Mucosa of rectum (tissue), 2 donors: Measurements from ENCODE around the gene NDUFAF7.
"Not testable (repeated sequence)": the region's sequence is repeated elsewhere in the genome, so short reads cannot be mapped to it uniquely, and the experiment has no call there.

ENCODE experiments used
- H3K27ac ChIP-seq, 2 donors: one replicate each; pipeline ENCODE4 v1.7.0; 2013; ENCODE audit warnings: inconsistent platforms in 2 of 2, low read depth in 2 of 2, low read length in 2 of 2
- H3K27me3 ChIP-seq, 2 donors: one replicate each; pipeline ENCODE4 v1.7.0; 2013; ENCODE audit warnings: low read length in 2 of 2; ENCODE audit not compliant: control insufficient read depth in 2 of 2, insufficient read depth in 2 of 2
- H3K36me3 ChIP-seq, 2 donors: one replicate each; pipeline ENCODE4 v1.7.0; 2013; ENCODE audit warnings: low read length in 2 of 2; ENCODE audit not compliant: control insufficient read depth in 2 of 2, insufficient read depth in 2 of 2
- H3K4me1 ChIP-seq, 2 donors: one replicate each; pipeline ENCODE4 v1.7.0; 2013; ENCODE audit warnings: low read length in 2 of 2, mild to moderate bottlenecking in 1 of 2; ENCODE audit not compliant: control insufficient read depth in 2 of 2, insufficient read depth in 2 of 2
- H3K4me3 ChIP-seq, 2 donors: one replicate each; pipeline ENCODE4 v1.7.0; 2013; ENCODE audit warnings: low read length in 2 of 2
- H3K9ac ChIP-seq, 2 donors: one replicate each; pipeline ENCODE4 v1.7.0; 2013; ENCODE audit warnings: low read length in 2 of 2, low read depth in 1 of 2, mild to moderate bottlenecking in 1 of 2
- H3K9me3 ChIP-seq, 2 donors: one replicate each; pipeline ENCODE4 v1.7.0; 2013; ENCODE audit warnings: low read length in 2 of 2; ENCODE audit not compliant: control insufficient read depth in 2 of 2
- donor health status: healthy.
- donor health status: Normal muscosa, but diverticular disease.

NDUFAF7 gene

DNA sequence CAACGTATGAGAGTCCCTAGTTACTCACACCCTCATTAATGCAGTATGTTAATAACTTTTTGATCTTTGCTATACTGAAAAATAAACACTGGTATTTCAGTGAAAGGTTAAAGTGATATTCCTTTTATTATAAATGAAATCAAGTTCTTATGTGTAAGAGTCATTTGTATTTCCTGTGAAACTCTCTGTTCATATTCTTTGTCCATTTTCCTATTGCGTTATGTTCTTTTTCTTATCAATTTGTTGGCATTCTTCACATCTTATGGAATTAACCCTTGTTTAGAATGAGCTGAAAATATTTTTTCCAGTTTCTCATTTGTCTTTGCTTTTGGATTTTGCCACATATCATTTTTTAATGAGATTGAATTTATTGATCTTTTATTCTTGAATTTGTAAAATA is 44.8 kb downstream of the NDUFAF7 start:
- no peak overlapping the region for H3K27ac ChIP-seq
- H3K9ac ChIP-seq, result no peak overlapping the region
- no peaks in the 10 kb centered on the region for H3K27me3 ChIP-seq
- H3K36me3 ChIP-seq, result peaks cover 33 to 41% of the 10 kb centered on the region in 2 donors
- no peaks in the 10 kb centered on the region for H3K4me1 ChIP-seq
- no peaks in the 10 kb centered on the region for H3K9me3 ChIP-seq
- no peak overlapping the region for H3K4me3 ChIP-seq

DNA sequence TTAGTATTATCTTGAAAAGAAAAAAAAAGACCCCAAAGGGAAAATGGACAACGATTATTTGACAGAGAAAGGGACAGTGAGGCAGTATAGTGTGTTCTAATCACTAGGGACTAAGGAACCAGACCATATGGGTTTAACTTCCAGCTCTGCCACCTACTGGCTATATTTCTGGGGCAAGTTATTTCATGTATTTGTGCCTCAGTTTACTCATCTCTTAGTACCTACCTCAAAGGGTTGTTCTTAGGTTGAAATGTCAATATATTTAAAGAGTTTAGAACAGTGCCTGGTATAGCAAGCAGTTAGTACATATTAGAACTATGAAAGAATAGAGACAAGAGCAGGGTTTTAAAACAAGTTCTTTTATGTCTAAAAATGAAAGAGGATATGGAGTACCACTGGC is 50.5 kb downstream of the NDUFAF7 start:
- Histone ChIP-seq H3K9ac (no peak overlapping the region), H3K27me3 (no peaks in the 10 kb centered on the region), H3K4me3 (no peak overlapping the region), H3K36me3 (peaks cover 20% of the 10 kb centered on the region in 2 donors), H3K27ac (no peak overlapping the region), H3K4me1 (no peaks in the 10 kb centered on the region), H3K9me3 (no peaks in the 10 kb centered on the region)

GRCh38 chr2:37282746-37283145 is 51.3 kb downstream of the NDUFAF7 start:
- Histone ChIP-seq H3K4me1 (no peaks in the 10 kb centered on the region), H3K4me3 (no peak overlapping the region), H3K27me3 (no peaks in the 10 kb centered on the region), H3K36me3 (peaks cover 20% of the 10 kb centered on the region in 2 donors), H3K27ac (no peak overlapping the region), H3K9ac (no peak overlapping the region), H3K9me3 (no peaks in the 10 kb centered on the region)

- no peak overlapping the region for H3K9ac ChIP-seq
- no peak overlapping the region for H3K27ac ChIP-seq
- H3K36me3 ChIP-seq, result peaks cover 20% of the 10 kb centered on the region in 2 donors
- no peak overlapping the region for H3K4me3 ChIP-seq
- H3K27me3 ChIP-seq, result no peaks in the 10 kb centered on the region
- H3K9me3 ChIP-seq, result no peaks in the 10 kb centered on the region
- H3K4me1 ChIP-seq, result no peaks in the 10 kb centered on the region
These were observed 51.7 kb downstream of the NDUFAF7 start for GRCh38 chr2:37283207-37283606.

DNA sequence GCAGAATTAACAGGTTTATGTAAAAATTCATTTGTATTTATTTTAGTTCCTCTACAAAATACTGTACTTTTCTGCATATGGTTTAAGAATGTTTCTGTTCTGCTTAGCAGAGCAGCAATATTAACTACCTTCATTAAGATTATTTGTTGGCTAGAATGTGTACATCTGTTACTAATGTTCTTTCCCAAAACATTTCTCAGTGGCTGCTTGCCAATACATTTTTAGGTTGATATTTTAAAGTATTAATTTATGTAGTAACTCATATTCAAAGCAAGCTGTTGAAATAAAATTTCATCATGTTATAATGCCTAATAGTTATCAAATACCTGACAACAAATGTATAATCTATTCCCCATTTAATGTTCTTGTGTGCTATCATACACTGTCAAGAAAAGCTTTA is 52.9 kb downstream of the NDUFAF7 start:
- Histone ChIP-seq H3K4me1 (no peaks in the 10 kb centered on the region), H3K36me3 (peaks cover 19 to 20% of the 10 kb centered on the region in 2 donors), H3K4me3 (no peak overlapping the region), H3K9me3 (no peaks in the 10 kb centered on the region), H3K9ac (no peak overlapping the region), H3K27ac (no peak overlapping the region), H3K27me3 (no peaks in the 10 kb centered on the region)

DNA sequence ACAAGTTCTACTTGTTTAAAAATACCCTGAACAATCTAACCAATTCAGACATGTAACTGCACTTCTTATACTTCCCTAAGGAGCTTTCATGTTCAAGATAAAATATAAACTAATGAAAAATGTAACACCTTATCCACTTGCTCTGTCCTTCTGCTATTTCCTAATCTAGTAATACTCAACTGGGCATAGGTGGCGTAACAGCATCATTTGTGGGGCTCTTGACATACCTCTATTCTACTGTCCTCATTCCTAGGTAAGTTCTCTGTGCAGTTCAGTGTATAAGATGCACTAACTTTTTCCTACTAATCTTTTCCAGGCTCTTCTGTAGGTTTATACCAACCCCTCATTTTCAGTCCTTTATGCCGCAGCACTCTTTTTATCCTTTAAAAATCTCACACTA is 56.5 kb downstream of the NDUFAF7 start:
- Histone ChIP-seq H3K4me3 (no peak overlapping the region), H3K4me1 (no peaks in the 10 kb centered on the region), H3K9me3 (no peaks in the 10 kb centered on the region), H3K27me3 (no peaks in the 10 kb centered on the region), H3K9ac (no peak overlapping the region), H3K27ac (no peak overlapping the region), H3K36me3 (peaks cover 8 to 13% of the 10 kb centered on the region in 2 donors)

GRCh38 chr2:37291680-37292079 is 60.2 kb downstream of the NDUFAF7 start:
- Histone ChIP-seq H3K9ac (no peak overlapping the region), H3K27ac (no peak overlapping the region), H3K4me1 (no peaks in the 10 kb centered on the region), H3K9me3 (no peaks in the 10 kb centered on the region), H3K27me3 (no peaks in the 10 kb centered on the region), H3K36me3 (peaks cover 3 to 7% of the 10 kb centered on the region in 2 donors), H3K4me3 (no peak overlapping the region)

DNA sequence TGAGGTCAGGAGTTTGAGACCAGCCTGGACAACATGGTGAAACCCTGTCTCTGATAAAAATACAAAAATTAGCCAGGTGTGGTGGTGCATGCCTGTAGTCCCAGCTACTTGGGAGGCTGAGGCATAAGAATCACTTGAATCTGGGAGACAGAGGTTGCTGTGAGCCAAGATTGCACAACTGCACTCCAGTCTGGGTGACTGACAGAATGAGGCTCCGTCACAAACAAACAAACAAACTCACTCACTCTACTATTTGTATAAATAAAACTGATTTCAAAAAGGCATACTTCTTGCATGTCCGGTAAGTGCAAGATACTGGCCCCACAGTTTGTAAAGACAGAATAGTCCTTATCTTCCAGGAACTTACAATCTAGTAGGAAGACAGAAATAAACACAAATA is 63.4 kb downstream of the NDUFAF7 start:
- not testable (repeated sequence) for H3K27me3 ChIP-seq, H3K4me1 ChIP-seq, H3K36me3 ChIP-seq, H3K4me3 ChIP-seq, H3K27ac ChIP-seq, H3K9me3 ChIP-seq, H3K9ac ChIP-seq

DNA sequence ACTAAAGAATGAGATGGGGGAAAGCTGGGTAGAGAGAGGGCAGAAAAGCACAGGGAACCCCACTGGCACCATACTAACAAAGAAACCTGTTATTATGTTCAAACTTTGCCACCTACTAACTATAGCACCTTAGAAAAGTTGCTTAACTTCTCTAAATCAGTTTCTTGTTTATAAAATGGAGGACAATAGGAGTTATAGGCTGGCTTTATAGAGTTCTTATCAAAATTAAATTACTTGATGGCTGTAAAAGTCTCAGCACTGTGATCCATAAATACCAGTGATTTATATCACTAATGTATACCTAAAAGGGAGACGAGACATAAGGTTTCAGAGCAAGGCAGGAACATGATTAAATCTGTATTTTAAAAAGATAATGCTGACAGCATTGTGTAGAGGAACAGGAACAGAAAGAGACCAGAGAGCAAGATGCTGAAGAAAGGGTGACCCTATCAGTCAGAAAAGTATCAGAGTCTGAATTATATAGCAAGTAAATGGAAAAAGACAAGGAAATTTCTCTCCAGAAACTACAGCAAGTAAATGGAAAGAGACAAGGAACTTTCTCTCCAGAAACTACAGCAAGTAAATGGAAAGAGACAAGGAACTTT is 64.1 kb downstream of the NDUFAF7 start:
- Histone ChIP-seq H3K4me3 (no peak overlapping the region), H3K27me3 (no peaks in the 10 kb centered on the region), H3K36me3 (peaks cover 3 to 7% of the 10 kb centered on the region in 2 donors), H3K27ac (no peak overlapping the region), H3K9me3 (no peaks in the 10 kb centered on the region), H3K9ac (no peak overlapping the region), H3K4me1 (no peaks in the 10 kb centered on the region)

DNA sequence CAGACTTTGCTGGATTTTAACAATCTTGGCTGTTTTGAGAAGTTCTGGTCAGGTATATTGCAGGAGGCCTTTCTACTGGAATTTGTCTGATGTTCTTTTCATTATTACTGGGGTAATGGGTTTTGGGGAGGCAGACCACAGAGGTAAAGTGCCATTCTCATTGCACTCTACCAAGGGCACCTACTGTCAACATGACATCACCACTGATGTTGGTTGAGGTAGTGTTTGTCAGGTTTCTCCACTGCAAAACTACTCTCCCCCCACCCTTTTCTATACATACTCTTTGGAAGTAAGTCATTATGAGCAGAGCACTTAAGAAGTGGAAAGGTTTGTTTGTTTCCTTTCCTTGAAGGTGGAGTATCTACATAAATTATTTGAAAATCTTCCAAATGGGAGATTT is 66.2 kb downstream of the NDUFAF7 start:
- Histone ChIP-seq H3K4me3 (no peak overlapping the region), H3K36me3 (no peaks in the 10 kb centered on the region), H3K27ac (no peak overlapping the region), H3K9ac (no peak overlapping the region), H3K4me1 (no peaks in the 10 kb centered on the region), H3K27me3 (no peaks in the 10 kb centered on the region), H3K9me3 (no peaks in the 10 kb centered on the region)
